ENCODE data around the gene COX4I2.

DNA sequence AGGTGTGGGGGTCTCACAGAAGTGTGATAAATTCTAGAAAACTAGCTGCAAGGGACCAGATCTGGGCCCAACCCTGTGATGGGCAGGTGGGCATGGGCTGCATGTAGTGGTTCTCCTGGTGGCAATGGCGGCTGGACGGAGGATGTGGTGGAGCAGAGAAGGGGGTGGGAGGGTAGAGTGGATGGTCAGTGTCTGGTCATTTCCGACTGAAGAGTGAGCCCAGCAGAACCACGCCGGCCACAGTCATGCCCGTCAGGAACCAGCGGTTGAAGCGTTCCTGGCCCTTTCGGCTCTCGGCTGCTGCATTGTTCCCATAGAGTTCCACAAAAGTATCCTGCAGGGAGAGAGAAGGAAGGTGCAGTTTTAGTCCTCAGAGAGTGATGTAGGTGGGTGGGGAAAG is 28.0 kb downstream of the COX4I2 start:
- TF ChIP-seq EZH2 (IDR thresholded peaks at IDR 0.05; ENCODE audit: borderline replicate concordance, low read length) (no peak), CTCF (IDR thresholded peaks at IDR 0.05; ENCODE audit: low read length) (no peak)
